Measurements from ENCODE around the gene KDM6B.

- TF ChIP-seq CTCF (IDR thresholded peaks at IDR 0.05): no peak
- TF ChIP-seq POLR2A (IDR thresholded peaks at IDR 0.05): no peak
Measured at GRCh38 chr17:7852919-7853690, 19.1 kb downstream of the KDM6B start.
